Stimulated activated CD4-positive, alpha-beta T cell treated with anti-CD3 and anti-CD28 coated beads, Interleukin-4, amount 100 ng/mL, for 4 hours (primary cell): ENCODE measurements around the gene FAM107A.
A peak's percentile ranks its signal among the peaks of the same experiment; 100 is the strongest.

Source experiments
- DNase-seq, 2 experiments: peaks; one replicate each; pipeline ENCODE4 v3.0.0-alpha.2; 2020

FAM107A gene

GRCh38 chr3:58591517-58592510, 14.6 kb upstream of the FAM107A start:
- no peak for DNase-seq

- no peak for DNase-seq
Observed at GRCh38 chr3:58588030-58588614, 10.9 kb upstream of the FAM107A start.

- DNase-seq: no peak
Observed at GRCh38 chr3:58586776-58587192, 9.6 kb upstream of the FAM107A start.

- no peak for DNase-seq
Observed at GRCh38 chr3:58585994-58586393, 8.8 kb upstream of the FAM107A start.

- peak; percentile 32 to 44 for DNase-seq
Observed at GRCh38 chr3:58585005-58585786, 8.0 kb upstream of the FAM107A start.

GRCh38 chr3:58584690-58585004, 7.5 kb upstream of the FAM107A start:
- DNase-seq: no peak

- no peak for DNase-seq
Observed at GRCh38 chr3:58581328-58582091, 4.3 kb upstream of the FAM107A start.

- no peak for DNase-seq
Observed at GRCh38 chr3:58580826-58581327, 3.7 kb upstream of the FAM107A start.

- no peak for DNase-seq
Observed at GRCh38 chr3:58578873-58579272, 1.7 kb upstream of the FAM107A start.

GRCh38 chr3:58576716-58577115, 475 bp downstream of the FAM107A start:
- no peak for DNase-seq

GRCh38 chr3:58575971-58576652, 1.1 kb downstream of the FAM107A start:
- no peak for DNase-seq

- no peak for DNase-seq
Observed at GRCh38 chr3:58574682-58575081, 2.5 kb downstream of the FAM107A start.

GRCh38 chr3:58574106-58574505, 3.1 kb downstream of the FAM107A start:
- DNase-seq: no peak

- no peak for DNase-seq
Observed at GRCh38 chr3:58573640-58574039, 3.6 kb downstream of the FAM107A start.

- no peak for DNase-seq
Observed at GRCh38 chr3:58572634-58573230, 4.5 kb downstream of the FAM107A start.

- DNase-seq: no peak
Observed at GRCh38 chr3:58572013-58572633, 5.1 kb downstream of the FAM107A start.

GRCh38 chr3:58570851-58571250, 6.3 kb downstream of the FAM107A start:
- no peak for DNase-seq

GRCh38 chr3:58569287-58570001, 7.7 kb downstream of the FAM107A start:
- DNase-seq: no peak

GRCh38 chr3:58568572-58569286, 8.5 kb downstream of the FAM107A start:
- DNase-seq: peak; percentile 47 to 72

GRCh38 chr3:58567251-58567515, 10.0 kb downstream of the FAM107A start:
- no peak for DNase-seq
